RWPE1 (cell line): Measurements from ENCODE around the gene DGKE.

Source experiments
- CTCF ChIA-PET: fragments of 350-600 bp; sonication (Branson Sonifier 250); formaldehyde crosslinking; extraction: SDS; loops from one replicate; lab custom pipeline; 2021; lab: Yijun Ruan, JAX
- POLR2A ChIA-PET: fragments of 400-600 bp; formaldehyde crosslinking; extraction: SDS; loops from one replicate; lab custom pipeline; 2020; ENCODE audit warnings: antibody characterized with exemption; ENCODE audit not compliant: low non-redundant PET; lab: Yijun Ruan, JAX
- DNase-seq: peaks from one replicate; pipeline ENCODE4 v3.0.0; 2012; ENCODE audit warnings: low spot score
- H3K27ac ChIP-seq: fragments of 450-650 bp; 2 replicates; pipeline ENCODE4 v1.5.1; 2017
- TF ChIP-seq, protein P1 (sequence below): fragments of 450-650 bp; conservative IDR thresholded peaks from 2 replicates; pipeline ENCODE4 v1.5.1; 2017; ENCODE audit warnings: low read depth, mild to moderate bottlenecking

Gene DGKE

DNA sequence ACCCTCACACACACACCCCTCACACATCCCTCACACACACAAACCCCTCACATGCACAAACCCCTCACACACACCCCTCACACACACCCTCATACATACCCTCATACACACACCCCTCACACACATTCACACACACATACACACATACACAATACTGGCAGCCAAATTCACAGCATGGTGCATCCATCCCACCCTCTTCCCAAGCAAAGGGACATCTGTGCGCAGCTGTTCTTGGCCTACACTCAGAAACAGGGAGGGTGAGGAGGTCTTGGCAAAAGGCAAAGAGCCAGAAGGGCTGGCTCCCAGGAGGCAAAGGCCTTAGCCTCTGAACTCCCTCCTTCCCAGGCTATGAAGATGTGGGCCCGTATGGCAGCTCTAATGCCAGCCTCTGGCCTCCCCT, 23.6 kb upstream of the DGKE start:
- peak overlapping the region; percentile 14 for H3K27ac ChIP-seq
- TF ChIP-seq, protein P1, sequence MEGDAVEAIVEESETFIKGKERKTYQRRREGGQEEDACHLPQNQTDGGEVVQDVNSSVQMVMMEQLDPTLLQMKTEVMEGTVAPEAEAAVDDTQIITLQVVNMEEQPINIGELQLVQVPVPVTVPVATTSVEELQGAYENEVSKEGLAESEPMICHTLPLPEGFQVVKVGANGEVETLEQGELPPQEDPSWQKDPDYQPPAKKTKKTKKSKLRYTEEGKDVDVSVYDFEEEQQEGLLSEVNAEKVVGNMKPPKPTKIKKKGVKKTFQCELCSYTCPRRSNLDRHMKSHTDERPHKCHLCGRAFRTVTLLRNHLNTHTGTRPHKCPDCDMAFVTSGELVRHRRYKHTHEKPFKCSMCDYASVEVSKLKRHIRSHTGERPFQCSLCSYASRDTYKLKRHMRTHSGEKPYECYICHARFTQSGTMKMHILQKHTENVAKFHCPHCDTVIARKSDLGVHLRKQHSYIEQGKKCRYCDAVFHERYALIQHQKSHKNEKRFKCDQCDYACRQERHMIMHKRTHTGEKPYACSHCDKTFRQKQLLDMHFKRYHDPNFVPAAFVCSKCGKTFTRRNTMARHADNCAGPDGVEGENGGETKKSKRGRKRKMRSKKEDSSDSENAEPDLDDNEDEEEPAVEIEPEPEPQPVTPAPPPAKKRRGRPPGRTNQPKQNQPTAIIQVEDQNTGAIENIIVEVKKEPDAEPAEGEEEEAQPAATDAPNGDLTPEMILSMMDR = no peak
- ChIA-PET POLR2A (no interaction called here), CTCF (no interaction called here)
- no peak for DNase-seq

DNA sequence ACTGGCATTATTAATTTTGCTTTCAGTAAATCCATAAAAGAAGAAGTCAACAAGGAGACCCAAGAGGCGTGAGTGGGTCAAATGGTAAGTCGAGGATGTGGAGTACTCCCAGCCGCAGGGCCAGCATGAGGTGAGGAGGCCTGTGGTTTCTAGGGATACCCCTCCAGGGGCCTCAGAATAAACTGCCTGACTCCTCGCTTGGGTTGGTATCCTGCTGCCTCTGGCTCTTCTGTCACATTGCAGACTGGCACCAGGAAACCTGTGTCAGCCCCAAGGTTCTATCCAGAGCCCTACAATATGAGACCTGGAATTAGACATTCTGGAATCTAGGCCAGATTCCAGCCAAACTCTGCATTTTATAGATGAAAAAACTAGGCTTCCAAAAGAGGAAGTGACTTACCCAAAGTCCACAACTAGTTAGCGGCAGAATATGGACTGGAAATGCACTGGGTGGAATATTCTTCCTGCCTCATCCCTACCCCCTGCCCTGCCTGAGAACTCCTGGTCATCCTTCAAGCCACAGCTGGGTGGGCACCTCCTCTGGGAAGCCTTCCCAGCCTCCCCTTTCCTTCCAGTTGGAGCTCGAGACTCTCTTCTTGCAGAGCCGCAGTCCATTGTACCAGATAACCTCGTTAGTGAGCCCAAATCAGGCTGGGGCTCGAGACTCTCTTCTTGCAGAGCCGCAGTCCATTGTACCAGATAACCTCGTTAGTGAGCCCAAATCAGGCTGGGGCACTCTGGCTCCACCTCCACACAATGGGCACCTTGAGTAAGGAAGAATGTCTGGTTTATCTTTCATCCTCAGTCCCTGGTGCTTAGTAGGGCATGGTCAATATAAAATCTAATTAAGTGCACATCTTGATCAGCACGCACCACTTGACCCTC, 22.8 kb upstream of the DGKE start:
- DNase-seq = no peak
- TF ChIP-seq, protein P1 = no peak
- peak overlapping the region; percentile 14 for H3K27ac ChIP-seq
- CTCF ChIA-PET = no interaction called here
- POLR2A ChIA-PET = no interaction called here

DNA sequence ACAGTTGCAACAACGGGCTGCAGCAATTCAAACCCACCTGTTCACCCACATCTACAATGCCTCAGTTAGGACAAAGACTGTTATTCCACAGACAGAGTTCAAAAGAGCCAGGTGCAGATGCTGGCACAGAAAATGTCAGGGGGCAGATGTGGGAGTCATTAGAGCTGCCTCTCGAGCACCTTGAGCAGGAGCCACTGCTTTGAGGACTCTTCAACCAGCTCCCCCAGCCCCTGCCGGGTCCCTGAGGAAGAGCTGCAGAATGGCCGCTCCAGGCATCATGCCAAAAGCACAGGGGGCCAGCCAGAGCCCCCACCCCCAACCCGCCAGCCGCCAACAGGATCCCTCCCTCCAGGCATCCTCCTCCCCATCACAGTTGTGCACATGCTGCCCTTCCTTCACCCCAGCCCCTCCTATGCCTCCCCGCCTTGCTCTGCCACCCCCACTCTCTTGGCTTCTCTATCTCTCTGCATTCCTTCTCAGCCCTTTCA, 21.0 kb upstream of the DGKE start:
- TF ChIP-seq, protein P1 = no peak
- ChIA-PET POLR2A (no interaction called here), CTCF (no interaction called here)
- DNase-seq = no peak
- H3K27ac ChIP-seq = no peak overlapping the region

DNA sequence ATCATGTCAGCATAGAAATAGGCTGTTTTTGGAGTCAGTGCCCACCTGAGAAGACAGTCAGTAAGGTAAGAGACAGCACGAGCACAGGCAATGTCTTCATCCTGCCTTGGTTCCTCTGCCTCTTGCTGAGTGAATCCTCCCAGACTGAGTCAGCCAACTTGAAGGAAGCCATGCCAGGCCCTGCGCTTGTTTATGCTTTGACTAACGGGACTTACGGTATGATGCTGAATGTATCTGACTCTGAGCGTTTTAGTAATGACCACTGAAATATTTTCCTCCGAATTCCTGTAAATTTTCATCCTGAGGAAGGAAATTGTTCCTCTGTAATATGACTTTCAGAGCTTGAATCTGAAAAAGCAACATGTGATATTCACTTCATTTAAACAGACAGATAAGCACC, 18.2 kb upstream of the DGKE start:
- DNase-seq = no peak
- TF ChIP-seq, protein P1 = no peak
- H3K27ac ChIP-seq = no peak overlapping the region
- CTCF ChIA-PET = interaction anchor here (0.6 kb wide), 1 partner anchor 1368 kb away, joined by 7 read pairs; no protein-coding TSS in a partner anchor
- POLR2A ChIA-PET = no interaction called here

DNA sequence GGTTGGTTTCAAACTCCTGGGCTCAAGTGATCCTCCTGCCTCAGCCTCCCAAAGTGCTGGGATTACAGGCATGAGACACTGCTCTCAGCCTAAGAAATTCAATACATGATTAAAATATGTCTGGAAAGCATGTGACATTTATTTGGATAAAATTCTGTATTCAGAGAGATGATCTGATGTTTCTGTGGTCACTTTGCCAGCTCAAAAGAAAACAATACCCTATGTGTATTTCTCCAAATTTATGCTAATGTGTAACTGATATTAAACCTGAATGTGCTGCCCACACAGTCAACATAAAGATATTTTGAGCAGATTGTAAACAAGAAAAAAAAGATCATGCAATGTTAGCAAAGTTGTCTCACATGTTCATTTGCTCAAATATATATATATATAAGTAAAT, 16.9 kb upstream of the DGKE start:
- CTCF ChIA-PET = no interaction called here
- POLR2A ChIA-PET = no interaction called here
- H3K27ac ChIP-seq = no peak overlapping the region
- no peak for DNase-seq
- TF ChIP-seq, protein P1 = no peak

DNA sequence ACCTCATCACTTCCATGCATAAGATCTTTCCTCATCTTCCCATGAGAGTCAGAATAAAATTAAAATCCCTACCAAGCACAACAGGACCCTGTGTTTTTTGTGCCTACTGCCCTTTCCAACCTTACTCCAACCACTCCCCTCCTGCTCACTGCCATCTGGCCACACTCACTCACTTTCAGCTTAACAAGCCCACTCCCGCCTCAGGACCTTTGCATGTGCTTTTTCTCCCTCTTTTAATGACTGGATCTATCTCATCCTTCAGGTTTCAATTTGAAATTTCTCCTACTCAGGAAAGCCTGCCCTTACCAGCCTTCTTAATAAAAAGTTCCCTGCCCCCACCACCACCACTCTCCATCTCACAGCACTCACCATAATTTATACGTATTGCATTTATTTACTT, 14.9 kb upstream of the DGKE start:
- no peak for DNase-seq
- CTCF ChIA-PET = interaction anchor here (0.6 to 1.7 kb wide), 8 partner anchors 16 to 1072 kb away, joined by 3 to 6 read pairs (median 4); partner anchors contain the start of gene DGKE
- H3K27ac ChIP-seq = no peak overlapping the region
- POLR2A ChIA-PET = interaction anchor here (0.6 kb wide), 1 partner anchor 216 kb away, joined by 3 read pairs; no protein-coding TSS in a partner anchor
- TF ChIP-seq, protein P1 = no peak
